ENCODE results near the gene DCLRE1A. TPM values are rescaled to one million over a fixed set of nuclear protein-coding genes. Genes with fewer than 3 reads are reported as not detected.

The DCLRE1A gene
- total RNA-seq, 1 donor from 2014 or later, result 7.3 TPM

GRCh38 chr10:113894581-113894980, 40.7 kb upstream of the DCLRE1A start:
- H3K27me3 Mint-ChIP-seq (ENCODE audit: unreplicated experiment), result no peaks in the 10 kb centered on the region
- no peak for TF ChIP-seq CTCF (IDR thresholded peaks at IDR 0.05)
- DNase-seq (ENCODE audit: extremely low spot score, unreplicated experiment), result no peak

GRCh38 chr10:113893570-113893969, 39.7 kb upstream of the DCLRE1A start:
- TF ChIP-seq CTCF (IDR thresholded peaks at IDR 0.05), result no peak
- H3K36me3 Mint-ChIP-seq (ENCODE audit: unreplicated experiment), result peaks cover 18% of the 10 kb centered on the region
- peaks cover 48% of the 10 kb centered on the region for H3K4me1 Mint-ChIP-seq (ENCODE audit: unreplicated experiment)
- no peak overlapping the region for H3K4me3 Mint-ChIP-seq (ENCODE audit: unreplicated experiment)
- no peaks in the 10 kb centered on the region for H3K27me3 Mint-ChIP-seq (ENCODE audit: unreplicated experiment)
- H3K9me3 Mint-ChIP-seq (ENCODE audit: unreplicated experiment), result no peaks in the 10 kb centered on the region
- H3K27ac Mint-ChIP-seq (ENCODE audit: unreplicated experiment), result no peak overlapping the region
- DNase-seq (ENCODE audit: extremely low spot score, unreplicated experiment), result no peak

More at GRCh38 chr10:113894581-113894980, 40.7 kb upstream of the DCLRE1A start:
- H3K9me3 Mint-ChIP-seq (ENCODE audit: unreplicated experiment), result no peaks in the 10 kb centered on the region
- no peak overlapping the region for H3K4me3 Mint-ChIP-seq (ENCODE audit: unreplicated experiment)
- no peak overlapping the region for H3K27ac Mint-ChIP-seq (ENCODE audit: unreplicated experiment)
- H3K4me1 Mint-ChIP-seq (ENCODE audit: unreplicated experiment), result peaks cover 47% of the 10 kb centered on the region
- H3K36me3 Mint-ChIP-seq (ENCODE audit: unreplicated experiment), result peaks cover 25% of the 10 kb centered on the region

GRCh38 chr10:113891476-113891875, 37.6 kb upstream of the DCLRE1A start:
- TF ChIP-seq CTCF (IDR thresholded peaks at IDR 0.05), result peak; percentile 35
- no peak for DNase-seq (ENCODE audit: extremely low spot score, unreplicated experiment)
- no peaks in the 10 kb centered on the region for H3K27me3 Mint-ChIP-seq (ENCODE audit: unreplicated experiment)
- no peak overlapping the region for H3K4me3 Mint-ChIP-seq (ENCODE audit: unreplicated experiment)
- peak overlapping the region; percentile 65 for H3K27ac Mint-ChIP-seq (ENCODE audit: unreplicated experiment)
- H3K36me3 Mint-ChIP-seq (ENCODE audit: unreplicated experiment), result peaks cover 29% of the 10 kb centered on the region
- H3K4me1 Mint-ChIP-seq (ENCODE audit: unreplicated experiment), result peaks cover 35% of the 10 kb centered on the region
- no peaks in the 10 kb centered on the region for H3K9me3 Mint-ChIP-seq (ENCODE audit: unreplicated experiment)

- Mint-ChIP-seq H3K27me3 (ENCODE audit: unreplicated experiment) (no peaks in the 10 kb centered on the region), H3K36me3 (ENCODE audit: unreplicated experiment) (peaks cover 36% of the 10 kb centered on the region), H3K27ac (ENCODE audit: unreplicated experiment) (no peak overlapping the region), H3K9me3 (ENCODE audit: unreplicated experiment) (no peaks in the 10 kb centered on the region), H3K4me3 (ENCODE audit: unreplicated experiment) (no peak overlapping the region), H3K4me1 (ENCODE audit: unreplicated experiment) (peaks cover 35% of the 10 kb centered on the region)
- TF ChIP-seq CTCF (IDR thresholded peaks at IDR 0.05), result no peak
- DNase-seq (ENCODE audit: extremely low spot score, unreplicated experiment), result no peak
Measured at GRCh38 chr10:113890769-113891168, 36.9 kb upstream of the DCLRE1A start.

- peaks cover 37% of the 10 kb centered on the region for H3K36me3 Mint-ChIP-seq (ENCODE audit: unreplicated experiment)
- no peaks in the 10 kb centered on the region for H3K9me3 Mint-ChIP-seq (ENCODE audit: unreplicated experiment)
- H3K4me1 Mint-ChIP-seq (ENCODE audit: unreplicated experiment), result peaks cover 26% of the 10 kb centered on the region
- no peak overlapping the region for H3K4me3 Mint-ChIP-seq (ENCODE audit: unreplicated experiment)
- no peaks in the 10 kb centered on the region for H3K27me3 Mint-ChIP-seq (ENCODE audit: unreplicated experiment)
- DNase-seq (ENCODE audit: extremely low spot score, unreplicated experiment), result no peak
- TF ChIP-seq CTCF (IDR thresholded peaks at IDR 0.05), result no peak
- H3K27ac Mint-ChIP-seq (ENCODE audit: unreplicated experiment), result peak overlapping the region; percentile 60
Measured at GRCh38 chr10:113889911-113890310, 36.0 kb upstream of the DCLRE1A start.

All from osteocyte (in vitro differentiated cells).